Gastroesophageal sphincter (tissue), 3 donors: ENCODE data around the gene HERPUD1.

ENCODE experiments used
- CTCF ChIP-seq, 4 experiments: fragments of 200-600 bp in 2 of 4; fragments of 450-650 bp in 2 of 4; sonication (generic) in 1 of 4; IDR thresholded peaks; one replicate each; pipeline ENCODE4 v1.5.1; 2017 to 2019; ENCODE audit warnings: antibody characterized with exemption in 4 of 4, mild to moderate bottlenecking in 2 of 4, moderate library complexity in 2 of 4
- EP300 ChIP-seq: sonication (generic); formaldehyde crosslinking; IDR thresholded peaks from one replicate; pipeline ENCODE4 v1.6.1; 2017; ENCODE audit warnings: antibody characterized with exemption, mild to moderate bottlenecking
- POLR2A ChIP-seq, 2 donors: fragments of 450-650 bp; IDR thresholded peaks; one replicate each; pipeline ENCODE4 v1.6.1; 2017; ENCODE audit warnings: antibody characterized with exemption in 2 of 2, mild to moderate bottlenecking in 2 of 2, moderate library complexity in 1 of 2
- POLR2AphosphoS5 ChIP-seq: sonication (generic); formaldehyde crosslinking; IDR thresholded peaks from one replicate; pipeline ENCODE4 v1.6.1; 2017; ENCODE audit warnings: antibody characterized with exemption

GRCh38 chr16:56903866-56904265 lies 28.1 kb upstream of the HERPUD1 start:
- TF ChIP-seq CTCF (IDR thresholded peaks at IDR 0.05) (no peak), POLR2AphosphoS5 (no peak), POLR2A (IDR thresholded peaks at IDR 0.05) (no peak), EP300 (no peak)
